ENCODE results near the gene CFAP298.
"Not testable (repeated sequence)": the region's sequence is repeated elsewhere in the genome, so short reads cannot be mapped to it uniquely, and the experiment has no call there.

The CFAP298 gene, protein sequence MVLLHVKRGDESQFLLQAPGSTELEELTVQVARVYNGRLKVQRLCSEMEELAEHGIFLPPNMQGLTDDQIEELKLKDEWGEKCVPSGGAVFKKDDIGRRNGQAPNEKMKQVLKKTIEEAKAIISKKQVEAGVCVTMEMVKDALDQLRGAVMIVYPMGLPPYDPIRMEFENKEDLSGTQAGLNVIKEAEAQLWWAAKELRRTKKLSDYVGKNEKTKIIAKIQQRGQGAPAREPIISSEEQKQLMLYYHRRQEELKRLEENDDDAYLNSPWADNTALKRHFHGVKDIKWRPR

GRCh38 chr21:32612075-32612998, at the start of gene CFAP298:
TSS of gene CFAP298 (minus strand) at chr21:32612377. CDS start at chr21:32612243, 134 bp downstream.
- peak; percentile 65 to 66 for DNase-seq (ENCODE audit: low read depth in 1 of 2, low spot score in 1 of 2)

DNA sequence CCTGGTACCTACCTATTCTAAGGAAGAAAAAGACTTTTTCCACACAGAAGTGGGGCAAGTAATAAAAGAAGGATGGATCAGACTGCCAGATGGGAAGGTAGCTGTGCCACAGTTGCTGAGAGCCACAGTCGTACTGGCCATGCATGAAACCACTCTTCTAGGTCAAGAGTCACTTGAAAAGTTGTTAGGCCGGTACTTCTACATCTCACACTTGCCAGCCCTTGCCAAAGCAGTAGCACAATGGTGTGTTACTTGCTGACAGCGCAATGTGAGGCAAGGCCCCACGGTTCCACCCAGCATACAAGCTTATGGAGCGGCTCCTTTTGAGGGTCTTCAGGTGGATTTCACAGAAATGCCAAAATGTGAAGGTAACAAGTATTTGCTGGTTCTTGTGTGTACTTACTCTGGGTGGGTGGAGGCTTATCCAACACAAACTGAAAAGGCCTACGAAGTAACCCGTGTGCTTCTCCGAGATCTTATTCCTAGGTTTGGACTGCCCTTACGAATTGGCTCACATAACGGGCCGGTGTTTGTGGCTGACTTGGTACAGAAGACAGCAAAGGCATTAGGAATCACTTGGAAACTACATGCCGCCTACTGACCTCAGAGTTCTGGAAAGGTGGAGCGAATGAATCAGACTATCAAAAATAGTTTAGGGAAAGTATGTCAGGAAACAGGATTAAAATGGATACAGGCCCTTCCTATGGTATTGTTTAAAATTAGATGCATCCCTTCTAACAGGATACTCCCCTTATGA, 49.0 kb upstream of the CFAP298 start:
- DNase-seq (ENCODE audit: low read depth in 1 of 2, low spot score in 1 of 2): not testable (repeated sequence)

- no peak for DNase-seq (ENCODE audit: low read depth in 1 of 2, low spot score in 1 of 2)
Observed at GRCh38 chr21:32658524-32658923, 46.3 kb upstream of the CFAP298 start.

DNA sequence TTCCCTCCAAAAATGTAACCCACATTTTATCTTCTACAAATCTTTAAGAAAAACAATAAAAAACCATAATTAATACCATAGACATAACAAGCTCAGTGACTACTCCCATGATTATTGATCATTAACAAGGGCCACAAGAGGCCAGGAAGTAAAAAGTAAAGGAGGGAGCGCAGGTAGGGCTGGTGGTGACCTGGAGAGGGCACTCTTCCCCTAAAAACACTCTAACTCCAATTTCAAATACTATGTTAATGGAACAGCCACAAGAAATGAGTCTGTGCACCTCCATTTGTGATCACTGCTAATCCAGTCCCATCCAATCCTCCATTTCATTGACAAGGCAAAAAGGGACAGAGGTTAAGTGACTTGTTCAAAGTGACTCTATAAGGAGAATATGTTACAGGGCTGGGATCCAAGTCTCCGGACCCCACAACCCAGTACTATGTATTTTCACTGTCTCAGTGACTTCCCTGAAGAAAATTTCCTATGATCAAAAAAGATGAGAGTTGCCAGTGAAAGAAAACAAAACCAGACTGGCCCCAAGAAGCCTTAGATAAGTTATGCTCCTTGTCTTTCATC, 41.2 kb upstream of the CFAP298 start:
- no peak for DNase-seq (ENCODE audit: low read depth in 1 of 2, low spot score in 1 of 2)

DNA sequence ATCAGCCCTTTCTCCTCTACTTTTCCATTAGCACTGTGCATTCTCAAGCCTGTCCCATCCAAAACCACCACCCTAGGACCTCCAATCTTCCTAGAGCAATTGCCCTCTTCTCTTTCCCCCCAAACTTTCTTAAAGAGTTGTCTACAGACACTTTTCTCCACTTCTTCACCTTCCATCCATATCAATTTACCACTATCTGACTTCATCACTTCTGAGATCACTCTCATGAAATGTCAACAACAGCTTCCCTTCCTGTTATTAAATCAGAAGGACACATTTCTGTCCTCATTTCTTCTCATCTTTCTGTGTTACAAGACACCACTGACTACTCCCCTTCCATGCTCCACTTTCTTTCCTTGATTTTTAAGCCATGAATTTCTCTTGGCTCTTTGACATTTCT, 36.0 kb upstream of the CFAP298 start:
- no peak for DNase-seq (ENCODE audit: low read depth in 1 of 2, low spot score in 1 of 2)

GRCh38 chr21:32645261-32646182, 33.3 kb upstream of the CFAP298 start:
- DNase-seq (ENCODE audit: low read depth in 1 of 2, low spot score in 1 of 2): no peak

DNA sequence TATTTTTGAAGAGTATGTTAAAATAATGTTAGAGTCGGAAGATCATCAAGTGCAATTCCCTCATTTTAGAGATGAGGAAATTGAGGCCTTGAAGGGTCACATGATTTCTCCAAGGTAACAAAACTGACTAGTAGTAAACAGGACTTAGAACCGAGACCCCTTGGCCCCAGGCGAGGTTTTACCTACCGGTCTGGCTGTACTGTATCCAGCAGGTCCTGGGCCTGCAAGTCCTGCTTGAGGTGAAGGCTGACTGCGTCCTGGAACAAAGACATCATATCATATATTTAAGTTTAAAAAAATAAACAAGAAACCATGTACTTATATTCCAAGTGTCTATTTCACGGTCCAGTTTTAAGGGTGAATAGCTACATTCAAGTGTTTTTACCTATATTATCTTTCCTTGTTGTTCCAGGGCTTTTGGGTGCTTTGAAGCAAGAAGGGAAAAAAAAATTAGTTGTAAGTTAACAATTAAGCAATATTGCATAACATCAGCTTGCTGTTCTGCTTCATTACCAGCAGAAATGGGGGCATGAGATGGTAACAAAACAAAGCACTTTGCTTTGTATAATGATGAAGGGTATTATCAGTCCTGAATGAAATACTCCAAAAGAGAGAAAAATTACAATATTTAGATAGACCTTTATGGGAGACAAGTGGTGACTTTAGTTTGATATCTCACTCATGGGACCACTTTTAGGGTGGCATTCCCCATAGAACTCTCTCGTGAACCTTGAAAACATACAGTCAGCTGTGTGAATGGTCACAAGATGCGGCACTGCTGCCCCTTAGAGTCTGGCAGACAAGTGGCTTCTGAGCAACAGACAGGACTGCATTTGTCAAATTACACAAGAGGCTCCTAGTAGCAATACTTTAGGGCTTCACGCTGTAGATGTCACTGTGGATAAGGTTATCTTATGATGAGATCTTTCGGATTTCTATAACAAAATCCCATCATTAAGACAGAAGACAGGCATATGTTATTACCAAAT, 29.8 kb upstream of the CFAP298 start:
- no peak for DNase-seq (ENCODE audit: low read depth in 1 of 2, low spot score in 1 of 2)

- no peak for DNase-seq (ENCODE audit: low read depth in 1 of 2, low spot score in 1 of 2)
Observed at GRCh38 chr21:32626621-32627196, 14.5 kb upstream of the CFAP298 start.

DNA sequence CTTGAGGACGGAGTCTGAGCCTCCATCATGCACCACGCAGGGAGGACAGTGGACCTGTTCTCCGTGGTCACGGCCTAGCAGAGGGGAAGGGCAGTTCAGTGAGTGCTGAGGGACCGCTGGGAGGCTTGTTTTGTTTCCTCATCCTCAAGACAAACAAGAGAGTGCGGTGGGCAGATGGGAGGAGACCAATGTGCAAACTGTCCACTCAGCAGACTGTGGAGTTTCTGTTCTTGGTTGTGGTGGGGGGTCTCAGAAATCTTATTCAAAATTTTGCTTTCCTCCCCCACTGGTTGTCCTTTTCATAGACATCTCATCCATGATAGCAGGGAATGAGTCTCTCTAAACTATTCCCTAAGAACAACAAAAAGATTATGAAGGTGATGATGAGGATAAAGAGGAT, 6.0 kb upstream of the CFAP298 start:
- not testable (repeated sequence) for DNase-seq (ENCODE audit: low read depth in 1 of 2, low spot score in 1 of 2)

- no peak for DNase-seq (ENCODE audit: low read depth in 1 of 2, low spot score in 1 of 2)
Observed at GRCh38 chr21:32613436-32614043, 1.4 kb upstream of the CFAP298 start.

DNA sequence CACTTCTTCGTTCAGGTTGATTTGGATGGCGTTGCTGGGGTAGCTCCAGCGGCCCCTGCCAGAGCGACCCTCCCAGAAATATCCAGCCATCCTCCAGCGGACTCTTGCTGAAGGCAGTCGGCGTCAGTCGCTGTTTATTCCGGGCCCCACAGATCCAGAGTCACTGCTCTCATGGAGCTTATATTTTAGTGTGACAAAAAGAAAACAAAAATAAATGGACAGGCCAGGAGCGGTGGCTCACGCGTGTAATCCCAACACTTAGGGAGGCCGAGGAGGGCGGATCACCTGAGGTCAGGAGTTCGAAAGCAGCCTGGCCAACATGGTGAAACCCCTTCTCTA, 791 bp upstream of the CFAP298 start:
- DNase-seq (ENCODE audit: low read depth in 1 of 2, low spot score in 1 of 2): no peak

GRCh38 chr21:32611471-32611997, 643 bp downstream of the CFAP298 start:
- DNase-seq (ENCODE audit: low read depth in 1 of 2, low spot score in 1 of 2): peak in 1 of 2 donors; percentile 15

GRCh38 chr21:32610940-32611339, 1.2 kb downstream of the CFAP298 start:
- DNase-seq (ENCODE audit: low read depth in 1 of 2, low spot score in 1 of 2): not testable (repeated sequence)

DNA sequence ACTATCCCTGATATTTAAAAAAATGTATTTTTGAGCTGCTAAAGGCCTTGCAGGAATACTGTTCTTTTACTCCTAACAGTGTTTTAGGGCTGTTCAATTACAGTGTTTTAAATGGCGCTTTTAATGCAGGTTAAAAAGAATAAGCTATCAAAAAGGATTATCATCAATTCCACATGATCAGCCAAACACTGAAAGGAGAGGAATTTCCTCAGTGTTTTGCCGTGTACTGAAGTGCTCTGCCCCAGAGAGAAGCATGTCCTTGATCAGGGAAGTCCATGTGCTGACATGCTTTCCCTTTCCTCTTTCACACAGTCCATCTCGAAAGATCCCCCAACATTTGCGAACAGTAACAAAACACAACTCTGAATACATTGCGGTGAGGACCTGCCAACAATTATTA, 3.3 kb downstream of the CFAP298 start:
- DNase-seq (ENCODE audit: low read depth in 1 of 2, low spot score in 1 of 2): no peak

DNA sequence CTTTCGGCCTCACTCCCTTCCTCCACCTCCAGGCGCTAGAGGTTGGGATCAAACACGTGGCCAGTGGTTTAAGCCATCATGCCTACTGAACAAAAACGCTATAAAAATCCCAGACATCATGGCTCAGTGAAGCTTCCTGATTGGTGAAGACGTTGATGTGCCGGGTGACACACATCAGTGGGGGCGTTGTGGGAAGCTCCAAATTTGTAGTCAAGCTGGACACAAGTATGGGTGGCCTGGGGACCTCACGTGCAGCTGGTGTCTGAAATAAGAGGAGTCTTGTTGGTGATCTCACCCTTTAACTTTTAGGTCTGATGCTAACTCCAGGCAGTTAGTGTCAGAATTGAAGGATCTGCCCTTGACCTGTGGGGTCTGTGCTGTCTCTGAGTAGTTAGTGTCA, 6.7 kb downstream of the CFAP298 start:
- no peak for DNase-seq (ENCODE audit: low read depth in 1 of 2, low spot score in 1 of 2)

DNA sequence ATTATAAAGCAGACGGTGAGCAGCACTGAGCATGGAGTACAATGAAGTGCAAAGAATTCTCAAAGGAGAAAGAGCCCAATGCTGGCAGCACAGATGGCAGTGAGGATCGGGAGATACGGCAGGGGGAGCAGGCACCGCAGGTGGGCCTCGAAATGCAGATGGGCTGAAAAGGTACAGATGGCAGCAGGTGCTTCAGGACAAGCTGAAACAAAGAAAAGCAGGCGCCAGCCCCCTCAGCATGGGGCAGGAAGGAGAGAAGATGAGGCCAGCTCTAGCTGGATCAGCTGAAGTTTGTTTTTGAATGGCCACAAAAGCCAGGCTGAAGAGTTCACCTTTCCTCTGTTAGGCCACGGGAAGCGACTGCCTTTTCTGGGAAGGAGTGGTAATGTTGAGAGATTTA, 7.7 kb downstream of the CFAP298 start:
- DNase-seq (ENCODE audit: low read depth in 1 of 2, low spot score in 1 of 2): no peak

- no peak for DNase-seq (ENCODE audit: low read depth in 1 of 2, low spot score in 1 of 2)
Observed at GRCh38 chr21:32603131-32603530, 9.0 kb downstream of the CFAP298 start.

DNA sequence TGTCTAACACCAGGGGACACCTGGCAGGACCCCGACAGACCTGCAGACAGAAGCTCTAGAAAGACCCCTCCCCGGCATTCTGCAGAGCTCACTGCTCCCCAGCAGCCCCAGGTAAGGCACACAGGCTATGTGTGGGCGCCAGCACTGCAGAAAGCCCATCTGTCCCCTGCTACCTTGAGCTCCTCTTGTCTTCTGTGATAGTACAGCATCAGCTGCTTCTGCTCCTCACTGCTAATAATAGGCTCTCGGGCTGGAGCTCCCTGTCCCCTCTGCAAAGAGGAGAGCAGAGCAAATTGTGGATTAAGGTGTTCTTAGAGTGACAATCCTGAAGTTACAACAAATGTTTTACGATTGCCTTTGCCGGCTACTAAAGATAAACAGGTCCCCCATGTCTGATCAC, 10.1 kb downstream of the CFAP298 start:
- no peak for DNase-seq (ENCODE audit: low read depth in 1 of 2, low spot score in 1 of 2)
